DOHH2 (cell line): ENCODE results near the gene KCNAB1.

Source experiments
- CTCF ChIP-seq: fragments of 200-600 bp; sonication (generic); IDR thresholded peaks from one replicate; pipeline ENCODE4 v1.5.1; 2014; ENCODE audit warnings: antibody characterized with exemption, mild to moderate bottlenecking, low read depth, low read length; ENCODE audit not compliant: poor library complexity, severe bottlenecking
- EZH2phosphoT487 ChIP-seq: fragments of 200-600 bp; sonication (generic); IDR thresholded peaks from 2 replicates; pipeline ENCODE4 v1.6.1; 2017; ENCODE audit warnings: borderline replicate concordance, mild to moderate bottlenecking, antibody characterized with exemption, low read length, moderate library complexity, mixed read lengths

- TF ChIP-seq CTCF (no peak), EZH2phosphoT487 (no peak)
Observed at GRCh38 chr3:156206157-156206556, 85.8 kb downstream of the KCNAB1 start.
